Cardiac fibroblast (primary cell): ENCODE measurements around the gene RCAN2.

ENCODE experiments used
- DNase-seq, 2 donors: peaks; one replicate each; pipeline versions ENCODE4 v3.0.0 to v3.0.0-alpha.2; 2010; ENCODE audit warnings: low read depth in 2 of 2
- H3K4me3 ChIP-seq, 2 donors: replicated peaks in 1 of 2; 1 replicate in 1 of 2; 2 replicates in 1 of 2; pipeline ENCODE4 v1.5.1; 2011; ENCODE audit warnings: low read depth in 2 of 2, low read length in 2 of 2, mild to moderate bottlenecking in 2 of 2, moderate library complexity in 1 of 2
- TF ChIP-seq, protein P1 (sequence below): IDR thresholded peaks from one replicate; pipeline ENCODE4 v1.5.1; 2011; ENCODE audit warnings: low read depth, mild to moderate bottlenecking, low read length, inconsistent platforms

The RCAN2 gene

DNA sequence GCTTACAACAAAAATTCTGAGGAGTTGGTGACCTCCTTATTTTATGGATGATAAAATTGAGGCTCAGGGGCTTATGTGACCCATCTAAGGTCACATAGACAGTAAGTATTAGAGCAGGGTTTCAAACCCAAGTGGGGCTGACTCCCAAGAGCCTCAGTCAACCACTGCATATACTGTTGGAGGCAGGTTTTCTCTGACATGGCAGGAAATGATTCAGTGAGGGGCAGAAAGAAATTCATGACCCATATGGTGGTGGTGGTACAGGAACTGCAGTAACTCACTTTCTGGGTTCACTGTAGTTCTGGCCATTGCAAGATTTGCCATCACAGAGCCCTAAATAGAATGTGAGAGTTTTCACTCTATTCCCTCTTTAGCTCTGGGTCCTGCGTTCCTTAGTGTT lies 188.4 kb downstream of the RCAN2 start:
- DNase-seq = no peak
- TF ChIP-seq, protein P1, sequence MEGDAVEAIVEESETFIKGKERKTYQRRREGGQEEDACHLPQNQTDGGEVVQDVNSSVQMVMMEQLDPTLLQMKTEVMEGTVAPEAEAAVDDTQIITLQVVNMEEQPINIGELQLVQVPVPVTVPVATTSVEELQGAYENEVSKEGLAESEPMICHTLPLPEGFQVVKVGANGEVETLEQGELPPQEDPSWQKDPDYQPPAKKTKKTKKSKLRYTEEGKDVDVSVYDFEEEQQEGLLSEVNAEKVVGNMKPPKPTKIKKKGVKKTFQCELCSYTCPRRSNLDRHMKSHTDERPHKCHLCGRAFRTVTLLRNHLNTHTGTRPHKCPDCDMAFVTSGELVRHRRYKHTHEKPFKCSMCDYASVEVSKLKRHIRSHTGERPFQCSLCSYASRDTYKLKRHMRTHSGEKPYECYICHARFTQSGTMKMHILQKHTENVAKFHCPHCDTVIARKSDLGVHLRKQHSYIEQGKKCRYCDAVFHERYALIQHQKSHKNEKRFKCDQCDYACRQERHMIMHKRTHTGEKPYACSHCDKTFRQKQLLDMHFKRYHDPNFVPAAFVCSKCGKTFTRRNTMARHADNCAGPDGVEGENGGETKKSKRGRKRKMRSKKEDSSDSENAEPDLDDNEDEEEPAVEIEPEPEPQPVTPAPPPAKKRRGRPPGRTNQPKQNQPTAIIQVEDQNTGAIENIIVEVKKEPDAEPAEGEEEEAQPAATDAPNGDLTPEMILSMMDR = no peak
- H3K4me3 ChIP-seq = no peak overlapping the region

DNA sequence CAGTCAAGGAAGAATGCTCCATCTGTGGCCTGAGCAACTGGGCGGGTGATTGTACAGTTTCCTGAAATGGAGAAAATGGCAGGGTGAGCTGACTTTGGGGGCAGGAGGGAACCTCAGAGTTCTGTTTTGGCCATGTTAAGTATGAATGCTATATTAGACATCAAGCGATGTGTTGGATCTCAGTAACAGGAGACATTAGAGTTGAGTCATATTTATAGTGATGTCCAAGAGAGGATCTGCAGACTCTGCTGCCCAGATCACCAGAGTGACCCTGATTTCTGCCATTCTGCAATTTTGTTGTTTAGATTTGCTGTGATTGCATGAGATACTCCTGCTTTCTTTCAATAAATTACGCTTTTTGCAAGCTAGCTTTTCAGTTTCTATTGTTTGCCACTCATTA lies 189.1 kb downstream of the RCAN2 start:
- no peak overlapping the region for H3K4me3 ChIP-seq
- TF ChIP-seq, protein P1 = no peak
- no peak for DNase-seq

DNA sequence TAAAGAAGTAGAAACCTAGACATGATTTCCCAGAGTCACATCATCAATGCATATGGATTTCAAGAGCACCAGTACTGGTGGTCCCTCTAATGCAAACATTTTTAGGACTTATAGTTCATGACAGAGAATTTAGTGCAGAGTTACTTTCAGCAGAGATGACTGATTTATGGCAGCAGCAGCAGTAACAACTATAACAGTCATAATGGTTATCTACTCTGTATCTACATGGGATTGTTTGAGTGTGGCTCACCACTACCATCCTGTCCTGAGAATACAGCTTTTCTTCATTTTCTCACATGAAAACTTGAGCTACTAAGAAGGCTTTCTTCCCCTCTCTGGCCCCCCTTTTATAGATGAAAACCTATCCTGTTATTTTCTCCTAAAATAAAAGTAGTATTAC lies 192.0 kb downstream of the RCAN2 start:
- DNase-seq = no peak
- TF ChIP-seq, protein P1 = no peak
- no peak overlapping the region for H3K4me3 ChIP-seq

DNA sequence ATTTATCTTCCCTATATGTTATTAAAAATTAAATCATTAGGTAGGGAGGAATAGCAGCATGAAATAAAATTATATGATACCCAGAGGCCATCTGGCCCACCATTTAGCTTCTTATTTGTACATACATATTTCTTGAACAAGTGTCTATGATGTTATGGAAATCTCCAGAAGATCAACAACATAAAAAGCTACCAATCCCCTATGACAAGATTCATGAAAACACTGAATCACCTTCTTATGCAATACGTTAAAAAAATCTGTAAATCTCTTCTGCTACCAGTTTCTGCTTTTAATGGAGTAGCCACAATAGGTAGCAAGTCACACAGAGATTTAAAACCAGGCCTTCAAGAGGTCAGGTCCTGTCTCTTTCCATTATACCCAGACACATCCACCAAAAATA lies 194.7 kb downstream of the RCAN2 start:
- H3K4me3 ChIP-seq = no peak overlapping the region
- peak in 1 of 2 donors; percentile 14 for DNase-seq
- TF ChIP-seq, protein P1 = no peak

DNA sequence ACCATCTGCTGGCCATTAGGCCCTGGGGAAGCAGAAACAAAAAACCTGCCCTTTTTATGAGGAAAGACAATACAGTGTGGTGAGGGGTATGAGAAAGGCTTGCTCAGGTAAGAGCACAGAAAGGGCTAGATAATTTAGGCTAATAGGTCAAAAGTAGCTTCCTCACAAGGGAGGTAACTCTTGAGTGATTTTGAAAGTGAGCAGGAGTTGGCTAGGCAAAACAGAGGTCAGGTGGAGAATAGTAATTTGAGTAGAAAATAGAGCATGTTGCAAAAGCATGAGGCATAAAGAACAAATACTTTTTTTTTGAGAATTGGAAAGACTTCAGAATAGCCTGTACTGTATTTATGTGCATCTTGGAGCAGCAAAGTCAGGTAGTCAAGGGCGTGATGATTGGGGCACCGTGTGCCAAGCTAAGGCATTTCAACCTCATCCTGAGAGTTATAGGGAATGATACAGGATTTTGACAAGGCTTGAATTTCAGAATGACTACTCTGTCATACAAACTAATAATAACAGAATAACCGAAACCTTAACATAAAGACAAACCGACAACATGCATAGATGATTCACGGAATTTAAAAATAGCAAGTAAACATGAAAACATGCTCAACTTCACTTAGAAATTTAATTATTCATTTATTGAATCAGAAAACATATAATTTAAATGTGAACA lies 197.5 kb downstream of the RCAN2 start:
- H3K4me3 ChIP-seq = no peak overlapping the region
- no peak for DNase-seq
- TF ChIP-seq, protein P1 = no peak

DNA sequence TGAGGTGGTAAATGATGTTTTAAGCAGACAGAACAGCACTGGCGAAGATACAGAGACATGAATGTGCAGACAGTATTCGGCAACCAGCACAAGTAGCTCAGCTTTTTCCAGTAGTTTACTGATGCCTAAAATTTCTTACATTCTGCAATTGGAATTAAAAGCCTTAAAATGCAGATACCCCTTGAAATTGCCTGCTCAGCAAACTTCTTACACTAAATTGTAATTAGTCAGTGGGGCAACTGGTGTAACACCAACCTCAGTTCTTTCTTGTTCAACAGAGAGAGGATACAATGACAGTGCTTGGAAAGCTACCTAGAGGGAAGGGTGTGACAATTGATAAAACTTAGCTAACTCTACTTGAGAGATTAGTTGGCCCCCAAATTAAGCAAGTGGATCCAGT lies 199.4 kb downstream of the RCAN2 start:
- no peak overlapping the region for H3K4me3 ChIP-seq
- DNase-seq = no peak
- TF ChIP-seq, protein P1 = no peak

DNA sequence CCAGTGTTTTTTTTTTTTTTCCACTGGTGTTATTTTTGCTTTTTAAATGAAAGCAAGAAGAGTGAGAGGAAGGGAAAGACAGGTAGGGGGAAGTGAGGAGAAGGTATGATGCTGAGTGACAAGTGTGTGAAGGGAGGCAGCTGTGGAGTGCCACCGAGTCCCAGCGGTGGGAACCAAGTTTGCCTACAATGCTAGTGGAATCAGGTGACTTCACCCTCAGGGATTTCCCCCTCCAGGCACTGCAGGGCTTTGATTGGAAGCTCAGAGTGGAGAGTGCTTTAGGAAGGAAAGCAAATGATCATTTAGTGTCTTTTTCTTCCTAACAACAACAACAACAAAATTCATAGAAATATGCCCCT lies 200.0 kb downstream of the RCAN2 start:
- H3K4me3 ChIP-seq = no peak overlapping the region
- TF ChIP-seq, protein P1 = no peak
- DNase-seq = no peak
